Stimulated activated effector memory CD8-positive, alpha-beta T cell treated with anti-CD3 and anti-CD28 coated beads, Interleukin-12 subunit alpha, Interleukin-12 subunit beta, amount 100 ng/mL, for 72 hours (primary cell): ENCODE measurements around the gene RAF1.
A peak's percentile ranks its signal among the peaks of the same experiment; 100 is the strongest.
"Not testable (repeated sequence)": the region's sequence is repeated elsewhere in the genome, so short reads cannot be mapped to it uniquely, and the experiment has no call there.

Experiments used
- ATAC-seq: fragments of 150-1000 bp; cut with Tn5 transposase; 2 replicates; pipeline ENCODE4 v1.10.0; 2021
- DNase-seq, 2 donors: peaks; one replicate each; pipeline ENCODE4 v3.0.0; 2021 to 2022; ENCODE audit warnings: low spot score in 2 of 2
- H3K27ac Mint-ChIP-seq: one replicate; pipeline ENCODE4 v1.8.0; 2022; ENCODE audit warnings: mild to moderate bottlenecking, mixed read lengths
- H3K36me3 Mint-ChIP-seq: one replicate; pipeline ENCODE4 v1.8.0; 2022; ENCODE audit warnings: mild to moderate bottlenecking, mixed read lengths
- H3K4me1 Mint-ChIP-seq: one replicate; pipeline ENCODE4 v1.8.0; 2022; ENCODE audit warnings: mixed read lengths
- H3K4me3 Mint-ChIP-seq: one replicate; pipeline ENCODE4 v1.8.0; 2022; ENCODE audit warnings: mild to moderate bottlenecking, mixed read lengths
- H3K9me3 Mint-ChIP-seq: one replicate; pipeline ENCODE4 v1.8.0; 2022; ENCODE audit warnings: mixed read lengths

The RAF1 gene

DNA sequence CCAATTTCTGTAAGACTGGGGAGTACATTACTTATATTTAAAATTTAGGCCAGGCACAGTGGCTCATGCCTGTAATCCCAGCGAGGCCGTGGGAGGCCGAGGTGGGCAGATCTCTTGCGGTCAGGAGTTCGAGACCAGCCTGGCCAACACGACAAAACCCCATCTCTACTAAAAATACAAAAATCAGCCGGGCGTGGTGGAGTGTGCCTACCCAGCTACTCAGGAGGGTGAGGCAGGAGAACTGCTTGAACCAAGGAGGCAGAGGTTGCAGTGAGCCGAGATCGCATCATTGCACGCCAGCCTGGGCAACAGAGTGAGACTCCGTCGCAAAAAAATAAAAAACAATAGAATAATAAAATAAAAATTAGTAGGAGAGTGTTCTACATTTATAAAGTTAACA is 2.5 kb downstream of the RAF1 start:
- ATAC-seq, H3K9me3 Mint-ChIP-seq, H3K27ac Mint-ChIP-seq, DNase-seq: not testable (repeated sequence)
- Mint-ChIP-seq H3K4me1 (peaks cover 47% of the 10 kb centered on the region), H3K36me3 (peaks cover 47% of the 10 kb centered on the region), H3K4me3 (peak overlapping the region; percentile 89)

DNA sequence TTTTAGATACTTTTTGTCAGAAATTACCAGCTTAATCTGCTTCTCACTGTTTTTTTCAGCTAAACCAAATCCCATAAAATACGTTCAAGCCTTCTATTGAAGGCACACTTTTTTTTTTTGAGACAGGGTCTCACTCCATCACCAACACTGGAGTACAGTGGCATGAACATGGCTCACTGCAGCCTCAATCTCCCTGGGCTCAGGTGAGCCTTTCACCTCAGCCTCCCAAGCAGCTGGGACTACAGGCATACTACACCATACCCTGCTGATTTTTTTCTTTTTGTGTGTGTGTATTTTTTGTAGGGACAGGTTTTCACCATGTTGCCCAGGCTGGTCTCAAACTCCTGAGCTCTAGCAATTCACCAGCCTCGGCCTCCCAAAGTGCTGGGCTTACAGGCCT is 3.7 kb downstream of the RAF1 start:
- DNase-seq (no peak), ATAC-seq (no peak)
- H3K4me3 Mint-ChIP-seq, result no peak overlapping the region
- H3K36me3 Mint-ChIP-seq, result peaks cover 47% of the 10 kb centered on the region
- H3K9me3 Mint-ChIP-seq, result no peaks in the 10 kb centered on the region
- peaks cover 57% of the 10 kb centered on the region for H3K4me1 Mint-ChIP-seq
- no peak overlapping the region for H3K27ac Mint-ChIP-seq

DNA sequence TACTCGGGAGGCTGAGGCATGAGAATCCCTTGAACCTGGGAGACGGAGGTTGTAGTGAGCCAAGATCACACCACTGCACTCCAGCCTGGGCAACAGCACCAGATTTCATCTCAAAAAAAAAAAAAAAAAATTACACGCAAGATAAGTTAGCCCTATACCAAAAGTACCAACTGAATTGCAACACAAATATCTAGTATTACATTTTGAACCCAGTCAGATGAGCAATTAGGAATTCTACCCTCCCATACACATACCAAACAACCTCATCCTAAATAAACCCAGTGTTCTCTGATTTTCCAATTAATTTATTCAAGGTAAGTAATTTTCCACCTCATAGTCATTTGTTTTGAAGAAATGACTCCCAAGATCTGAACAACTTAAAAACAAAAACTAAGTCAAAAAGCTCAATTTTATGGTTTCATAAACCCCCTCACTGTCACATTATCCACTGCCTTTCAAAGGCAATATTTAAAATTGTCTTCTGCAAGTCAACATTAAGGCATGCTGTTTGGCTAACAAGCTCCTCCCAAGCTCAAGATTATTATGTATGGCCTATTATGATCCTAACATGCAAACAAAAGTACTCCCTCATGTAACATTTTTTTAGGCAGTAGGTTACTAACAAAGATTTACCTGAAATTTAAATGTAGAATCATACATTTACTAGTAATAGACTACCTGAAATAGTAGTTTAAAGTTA is 4.5 kb downstream of the RAF1 start:
- Mint-ChIP-seq H3K4me1 (peaks cover 57% of the 10 kb centered on the region), H3K27ac (no peak overlapping the region), H3K4me3 (peak overlapping the region; percentile 18), H3K9me3 (no peaks in the 10 kb centered on the region), H3K36me3 (peaks cover 47% of the 10 kb centered on the region)
- ATAC-seq (no peak), DNase-seq (no peak)

DNA sequence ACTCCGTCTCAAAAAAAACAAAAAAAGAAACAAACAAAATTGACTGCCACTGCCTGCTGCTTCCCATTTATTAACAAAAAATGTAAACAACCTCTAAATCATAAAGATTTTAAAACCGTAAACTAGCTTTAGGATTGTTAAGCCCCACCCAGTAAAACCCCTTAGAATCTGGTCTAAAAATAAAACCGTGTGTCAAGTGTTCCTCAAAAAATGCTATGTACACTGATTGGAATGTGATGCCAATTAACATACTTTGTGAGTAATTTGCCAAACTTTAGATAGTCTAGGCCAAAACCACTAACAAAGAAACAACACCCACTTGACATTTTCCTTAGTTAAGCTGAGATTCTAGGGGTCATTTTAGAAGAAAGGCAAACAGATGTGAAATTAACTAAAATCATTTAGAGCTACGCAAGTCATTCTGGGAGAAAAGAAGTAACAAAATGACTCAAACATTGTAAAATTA is 5.3 kb downstream of the RAF1 start:
- H3K4me1 Mint-ChIP-seq, result peaks cover 54% of the 10 kb centered on the region
- peaks cover 41% of the 10 kb centered on the region for H3K36me3 Mint-ChIP-seq
- DNase-seq (no peak), ATAC-seq (peak; percentile 19)
- H3K4me3 Mint-ChIP-seq, result peak overlapping the region; percentile 33
- no peaks in the 10 kb centered on the region for H3K9me3 Mint-ChIP-seq
- H3K27ac Mint-ChIP-seq, result peak overlapping the region; percentile 21

DNA sequence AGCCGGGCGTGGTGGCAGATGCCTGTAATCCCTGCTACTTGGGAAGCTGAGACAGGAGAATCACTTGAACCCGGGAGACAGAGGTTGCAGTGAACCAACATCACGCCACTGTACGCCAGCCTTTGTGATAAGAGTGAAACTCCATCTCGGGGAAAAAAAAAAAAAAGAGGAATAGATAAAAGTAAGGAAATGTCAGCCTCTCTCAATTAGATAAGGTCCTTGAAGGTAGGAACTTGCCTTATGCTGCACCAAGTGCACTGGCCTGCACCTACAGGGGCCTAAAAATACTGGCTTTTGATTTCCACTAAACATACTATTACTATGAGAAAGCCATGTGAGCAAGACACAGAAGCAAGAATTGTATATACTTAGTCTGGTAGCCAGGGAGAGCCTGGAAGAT is 7.1 kb downstream of the RAF1 start:
- H3K36me3 Mint-ChIP-seq, result peaks cover 29% of the 10 kb centered on the region
- H3K4me3 Mint-ChIP-seq, result no peak overlapping the region
- H3K27ac Mint-ChIP-seq, result peak overlapping the region; percentile 27
- DNase-seq (no peak), ATAC-seq (no peak)
- peaks cover 50% of the 10 kb centered on the region for H3K4me1 Mint-ChIP-seq
- no peaks in the 10 kb centered on the region for H3K9me3 Mint-ChIP-seq

DNA sequence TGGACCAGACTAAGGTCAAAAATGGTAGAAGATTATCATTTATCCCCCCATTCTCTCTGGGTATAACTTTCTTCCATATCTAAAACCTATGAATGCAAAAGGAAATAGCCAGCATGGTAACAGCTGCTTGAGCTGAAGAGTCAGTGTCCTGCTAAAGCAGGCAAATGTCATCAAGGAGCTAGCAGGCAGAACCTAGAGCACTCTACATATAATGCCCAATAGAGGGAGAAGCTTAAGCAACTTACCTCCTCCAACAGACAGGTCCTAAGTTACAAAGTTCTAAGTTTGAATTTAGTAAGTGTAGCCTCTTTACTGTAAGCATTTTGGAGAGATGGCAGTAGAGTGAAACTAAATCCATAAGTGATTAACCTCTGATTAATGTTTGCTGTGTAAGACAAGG is 7.7 kb downstream of the RAF1 start:
- H3K36me3 Mint-ChIP-seq, result peaks cover 28% of the 10 kb centered on the region
- DNase-seq, result no peak
- no peak overlapping the region for H3K4me3 Mint-ChIP-seq
- H3K27ac Mint-ChIP-seq, result peak overlapping the region; percentile 27
- H3K4me1 Mint-ChIP-seq, result peaks cover 55% of the 10 kb centered on the region
- ATAC-seq, result no peak
- H3K9me3 Mint-ChIP-seq, result no peaks in the 10 kb centered on the region

DNA sequence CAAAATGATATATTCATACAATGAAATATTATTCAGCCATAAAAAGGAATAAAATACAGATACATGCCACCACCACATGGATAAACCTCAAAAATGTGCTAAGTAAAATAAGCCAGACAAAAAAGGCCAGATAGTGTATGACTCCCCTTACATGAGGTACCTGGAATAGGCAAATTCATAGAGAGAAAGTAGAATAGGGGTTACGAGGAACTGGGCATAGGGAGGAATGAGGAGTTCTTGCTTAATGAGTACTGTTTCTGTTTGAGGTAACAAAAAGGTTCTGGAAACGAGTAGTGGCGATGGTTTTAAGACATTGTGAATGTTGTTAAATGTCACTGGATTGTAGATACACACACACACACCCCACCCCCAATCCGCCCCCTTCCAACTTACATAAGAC is 8.2 kb downstream of the RAF1 start:
- peak; percentile 34 for ATAC-seq
- peaks cover 25% of the 10 kb centered on the region for H3K36me3 Mint-ChIP-seq
- no peaks in the 10 kb centered on the region for H3K9me3 Mint-ChIP-seq
- H3K4me1 Mint-ChIP-seq, result peaks cover 56% of the 10 kb centered on the region
- H3K4me3 Mint-ChIP-seq, result no peak overlapping the region
- no peak for DNase-seq
- H3K27ac Mint-ChIP-seq, result no peak overlapping the region

DNA sequence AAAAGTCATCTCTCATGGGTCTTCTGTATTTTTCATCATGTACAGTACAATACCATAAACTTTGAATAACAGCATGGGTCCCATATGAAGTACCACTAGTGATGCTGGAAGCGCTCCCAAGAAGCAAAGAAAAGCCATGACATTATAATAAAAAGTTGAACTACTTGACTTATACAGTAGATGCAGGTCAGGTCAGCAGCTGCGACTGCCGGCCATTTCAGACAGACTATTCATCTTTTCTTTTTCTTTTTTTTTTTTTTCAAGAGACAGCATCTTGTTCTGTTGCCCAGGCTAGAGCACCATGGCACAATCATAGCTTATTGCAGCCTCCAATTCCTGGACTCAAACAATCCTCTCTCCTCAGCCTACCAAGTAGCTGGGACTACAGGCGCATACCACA is 10.2 kb downstream of the RAF1 start:
- ATAC-seq (no peak), DNase-seq (no peak)
- peaks cover 41% of the 10 kb centered on the region for H3K4me1 Mint-ChIP-seq
- peak overlapping the region; percentile 34 for H3K27ac Mint-ChIP-seq
- H3K36me3 Mint-ChIP-seq, result peaks cover 18% of the 10 kb centered on the region
- no peak overlapping the region for H3K4me3 Mint-ChIP-seq
- no peaks in the 10 kb centered on the region for H3K9me3 Mint-ChIP-seq

DNA sequence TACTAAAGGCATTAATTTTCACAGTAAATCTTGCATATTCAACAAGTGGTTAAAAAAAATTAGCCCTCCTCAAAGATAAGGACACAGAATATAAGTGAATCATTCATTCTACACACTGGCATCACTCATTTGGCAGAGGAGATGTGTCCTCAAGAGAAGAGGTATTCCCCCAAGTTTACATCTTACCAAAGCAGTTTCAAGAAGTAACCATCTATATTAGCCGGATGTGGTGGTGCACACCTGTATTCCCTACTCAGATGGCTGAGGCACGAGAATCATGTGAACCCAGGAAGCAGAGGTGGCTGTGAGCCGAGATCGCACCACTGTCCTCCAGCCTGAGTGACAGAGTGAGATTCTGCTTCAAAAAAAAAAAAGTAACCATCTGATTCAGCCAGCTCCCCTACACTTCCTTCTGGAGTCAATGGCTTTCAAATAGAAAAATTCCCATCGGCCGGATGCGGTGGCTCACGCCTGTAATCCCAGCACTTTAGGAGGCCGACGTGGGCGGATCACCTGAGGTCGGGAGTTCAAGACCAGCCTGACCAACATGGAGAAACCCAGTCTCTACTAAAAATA is 15.4 kb downstream of the RAF1 start:
- Mint-ChIP-seq H3K4me3 (peak overlapping the region; percentile 29), H3K36me3 (peaks cover 5% of the 10 kb centered on the region), H3K27ac (no peak overlapping the region), H3K4me1 (peaks cover 27% of the 10 kb centered on the region), H3K9me3 (no peaks in the 10 kb centered on the region)
- no peak for DNase-seq
- peak; percentile 59 for ATAC-seq

DNA sequence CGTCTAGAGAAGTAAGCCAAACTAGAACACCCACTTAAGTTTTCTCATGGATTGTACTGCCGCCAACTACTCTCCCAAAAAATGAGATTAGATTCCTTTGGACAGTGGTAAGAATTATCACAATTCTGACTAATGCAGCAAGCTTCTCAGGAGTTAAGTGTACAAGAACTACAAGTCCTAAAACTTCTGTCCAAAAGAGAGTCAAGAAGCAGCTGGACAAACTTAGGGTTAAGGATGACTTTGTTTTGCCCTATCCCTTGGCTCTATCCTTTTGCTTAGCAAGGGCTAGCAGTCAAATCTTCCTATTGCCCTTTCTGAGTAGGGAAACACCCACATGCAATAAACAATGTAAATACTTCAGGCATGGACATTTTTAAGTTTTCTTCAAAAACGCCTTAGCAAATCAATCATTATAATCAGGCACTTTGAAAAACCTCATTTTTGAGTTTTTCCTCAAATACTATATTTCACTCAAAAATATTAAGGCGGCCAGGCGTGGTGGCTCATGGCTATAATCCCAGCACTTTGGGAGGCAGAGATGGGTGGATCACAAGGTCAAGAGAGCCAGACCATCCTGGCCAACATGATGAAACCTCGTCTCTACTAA is 19.5 kb downstream of the RAF1 start:
- H3K4me1 Mint-ChIP-seq, result peaks cover 32% of the 10 kb centered on the region
- no peaks in the 10 kb centered on the region for H3K9me3 Mint-ChIP-seq

DNA sequence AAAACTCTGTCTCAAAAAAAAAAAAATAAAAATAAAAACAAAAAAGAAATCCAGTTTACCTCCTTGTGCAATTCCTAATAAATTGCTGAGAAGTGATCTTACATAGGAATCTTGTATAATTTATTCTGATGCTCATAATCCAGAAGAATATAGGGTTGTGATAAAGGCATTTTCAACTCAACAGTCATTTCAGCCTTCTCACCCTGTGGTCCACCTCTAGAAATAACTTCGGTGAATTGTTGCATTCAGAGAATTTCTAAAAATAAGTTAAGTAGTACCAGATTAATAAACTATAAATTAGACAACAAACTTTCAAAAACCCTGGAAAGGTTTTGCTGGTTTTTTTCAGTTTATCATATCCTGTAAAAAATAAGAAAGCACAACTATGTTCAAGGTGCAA is 20.2 kb downstream of the RAF1 start:
- DNase-seq (no peak), ATAC-seq (no peak)
- peaks cover 11% of the 10 kb centered on the region for H3K36me3 Mint-ChIP-seq
- H3K9me3 Mint-ChIP-seq, result no peaks in the 10 kb centered on the region
- H3K4me1 Mint-ChIP-seq, result peaks cover 36% of the 10 kb centered on the region
- no peak overlapping the region for H3K27ac Mint-ChIP-seq
- H3K4me3 Mint-ChIP-seq, result no peak overlapping the region

More for the DNA sequence above, 19.5 kb downstream of the RAF1 start:
- ATAC-seq, result no peak
- Mint-ChIP-seq H3K27ac (peak overlapping the region; percentile 5), H3K36me3 (peaks cover 11% of the 10 kb centered on the region), H3K4me3 (no peak overlapping the region)
- DNase-seq, result no peak

DNA sequence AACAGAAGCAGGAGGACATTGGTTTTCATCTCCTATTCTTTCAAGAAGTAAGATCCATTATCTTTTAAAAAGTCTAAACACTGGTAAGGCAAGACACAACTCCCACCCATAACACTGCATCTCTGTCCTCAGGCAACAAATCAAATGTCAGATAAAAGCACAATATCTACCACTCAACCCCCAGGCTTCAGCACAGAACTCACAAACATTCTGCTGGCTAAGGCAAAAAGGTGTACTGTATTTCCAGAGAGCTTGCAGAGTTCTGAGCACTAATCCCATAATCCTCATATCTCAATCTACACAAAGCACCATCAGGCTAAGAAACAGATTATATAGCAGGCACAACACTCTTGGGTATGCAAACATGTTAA is 20.9 kb downstream of the RAF1 start:
- no peak for ATAC-seq
- DNase-seq, result no peak
- peaks cover 15% of the 10 kb centered on the region for H3K36me3 Mint-ChIP-seq
- H3K4me3 Mint-ChIP-seq, result no peak overlapping the region
- H3K27ac Mint-ChIP-seq, result peak overlapping the region; percentile 39
- no peaks in the 10 kb centered on the region for H3K9me3 Mint-ChIP-seq
- peaks cover 34% of the 10 kb centered on the region for H3K4me1 Mint-ChIP-seq

DNA sequence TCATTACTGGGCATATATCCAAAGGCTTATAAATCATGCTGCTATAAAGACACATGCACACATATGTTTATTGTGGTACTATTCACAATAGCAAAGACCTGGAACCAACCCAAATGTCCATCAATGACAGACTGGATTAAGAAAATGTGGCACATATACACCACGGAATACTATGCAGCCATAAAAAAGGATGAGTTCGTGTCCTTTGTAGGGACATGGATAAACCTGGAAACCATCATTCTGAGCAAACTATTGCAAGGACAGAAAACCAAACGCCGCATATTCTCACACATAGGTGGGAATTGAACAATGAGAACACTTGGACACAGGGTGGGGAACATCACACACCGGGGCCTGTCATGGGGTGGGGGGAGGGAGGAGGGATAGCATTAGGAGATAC is 23.1 kb downstream of the RAF1 start:
- not testable (repeated sequence) for H3K4me3 Mint-ChIP-seq, H3K27ac Mint-ChIP-seq, ATAC-seq, DNase-seq, H3K9me3 Mint-ChIP-seq
- peaks cover 24% of the 10 kb centered on the region for H3K36me3 Mint-ChIP-seq
- H3K4me1 Mint-ChIP-seq, result peaks cover 35% of the 10 kb centered on the region

DNA sequence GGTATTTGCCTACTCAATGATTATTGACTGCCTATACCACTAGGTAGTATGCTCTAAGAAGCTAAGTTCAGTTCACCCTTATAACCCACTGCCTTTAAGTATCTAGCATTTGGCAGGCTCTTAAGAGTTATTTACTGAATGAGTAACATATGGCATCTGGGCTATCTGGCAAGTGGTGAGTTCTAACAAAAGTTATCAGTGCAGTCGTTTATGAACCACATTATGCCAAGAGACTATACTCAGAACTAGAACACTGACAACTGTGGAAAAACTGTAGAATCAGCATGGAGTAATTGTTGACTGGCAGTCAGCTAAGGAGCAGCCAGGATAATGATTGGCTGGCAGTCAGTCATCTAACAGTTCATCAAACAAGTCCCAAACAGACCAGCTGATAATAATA is 25.8 kb downstream of the RAF1 start:
- peaks cover 35% of the 10 kb centered on the region for H3K4me1 Mint-ChIP-seq
- H3K27ac Mint-ChIP-seq, result peak overlapping the region; percentile 27
- peak; percentile 44 for ATAC-seq
- H3K9me3 Mint-ChIP-seq, result no peaks in the 10 kb centered on the region
- no peak overlapping the region for H3K4me3 Mint-ChIP-seq
- peaks cover 40% of the 10 kb centered on the region for H3K36me3 Mint-ChIP-seq
- DNase-seq, result no peak

DNA sequence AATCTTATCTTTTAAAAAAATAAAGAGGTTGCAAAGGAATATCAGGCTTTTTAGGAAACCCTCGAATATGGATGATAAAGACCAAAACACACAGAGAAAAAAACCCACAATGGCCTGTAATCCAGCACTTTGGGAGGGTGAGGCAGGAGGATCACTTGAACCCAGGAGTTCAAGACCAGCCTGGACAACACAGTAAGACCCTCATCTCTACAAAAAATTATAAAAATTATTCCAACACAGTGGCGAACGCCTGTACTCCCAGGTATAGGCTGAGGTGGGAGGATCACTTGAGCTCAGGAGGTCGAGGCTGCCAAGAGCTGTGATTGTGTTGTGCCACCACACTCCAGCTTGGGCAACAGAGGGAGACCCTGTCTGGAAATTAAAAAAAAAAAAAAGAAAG is 30.8 kb downstream of the RAF1 start:
- Mint-ChIP-seq H3K4me3 (no peak overlapping the region), H3K9me3 (no peaks in the 10 kb centered on the region), H3K36me3 (peaks cover 33% of the 10 kb centered on the region), H3K4me1 (peaks cover 25% of the 10 kb centered on the region), H3K27ac (no peak overlapping the region)
- ATAC-seq (no peak), DNase-seq (no peak)

DNA sequence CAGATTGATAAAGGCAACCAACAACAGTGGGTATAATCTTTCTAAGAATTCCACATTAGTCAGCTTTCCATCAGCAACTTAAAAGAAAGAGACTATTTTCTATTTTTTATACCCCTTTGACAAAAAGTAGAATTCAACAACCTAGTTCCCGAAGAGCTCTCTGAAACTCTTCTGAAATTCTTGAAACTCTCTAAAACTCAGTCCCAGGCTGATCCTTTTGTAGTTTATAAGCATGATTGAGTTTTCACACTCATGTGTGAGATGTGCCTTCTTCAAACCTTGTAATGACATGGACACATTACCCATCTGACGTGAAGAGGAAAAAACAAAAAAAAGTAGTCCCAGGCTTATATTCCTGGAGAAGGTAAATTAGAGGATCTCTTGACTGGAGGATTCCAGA is 31.4 kb downstream of the RAF1 start:
- H3K4me3 Mint-ChIP-seq, result no peak overlapping the region
- no peak overlapping the region for H3K27ac Mint-ChIP-seq
- peaks cover 23% of the 10 kb centered on the region for H3K4me1 Mint-ChIP-seq
- no peak for DNase-seq
- H3K36me3 Mint-ChIP-seq, result peaks cover 27% of the 10 kb centered on the region
- H3K9me3 Mint-ChIP-seq, result no peaks in the 10 kb centered on the region
- no peak for ATAC-seq
